Measurements from ENCODE around the gene KLRC1. TPM values are rescaled to one million over a fixed set of nuclear protein-coding genes. Genes with fewer than 3 reads are reported as not detected.

Gene KLRC1
- total and polyA plus RNA-seq, 2 donors (not counting 1 experiment from before 2014, with no cell fraction given): not detected

DNA sequence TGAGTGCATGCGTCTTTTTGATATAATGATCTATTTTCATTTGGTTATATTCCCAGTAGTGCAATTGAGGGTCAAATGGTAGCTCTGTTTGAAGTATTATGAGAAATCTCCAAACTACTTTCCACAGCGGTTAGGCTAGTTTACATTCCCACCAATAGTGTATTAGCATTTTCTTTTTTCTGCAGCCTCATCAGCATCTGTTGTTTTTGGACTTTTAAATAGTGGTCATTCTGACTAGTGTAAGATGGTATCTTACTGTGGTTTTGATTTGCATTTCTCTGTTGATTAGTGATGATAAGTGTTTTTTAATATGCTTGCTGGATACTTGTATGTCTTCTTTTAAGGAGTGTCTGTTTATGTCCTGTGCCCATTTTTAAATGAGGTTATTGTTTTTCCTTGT, 3.7 kb upstream of the KLRC1 start:
- no peak for TF ChIP-seq EZH2 (IDR thresholded peaks at IDR 0.05; ENCODE audit: low read length, missing control alignments)
- TF ChIP-seq CTCF (conservative IDR thresholded peaks at IDR 0.05 in 1 of 2, IDR thresholded peaks at IDR 0.05 in 1 of 2; ENCODE audit: low read depth in 1 of 2, low read length in 2 of 2): no peak
- no peaks in the 10 kb centered on the region for H3K79me2 ChIP-seq (ENCODE audit: control insufficient read depth, insufficient read depth, low read length)

GRCh38 chr12:10455766-10456165, 2.6 kb upstream of the KLRC1 start:
- no peak for TF ChIP-seq EZH2 (IDR thresholded peaks at IDR 0.05; ENCODE audit: low read length, missing control alignments)
- no peak for TF ChIP-seq CTCF (conservative IDR thresholded peaks at IDR 0.05 in 1 of 2, IDR thresholded peaks at IDR 0.05 in 1 of 2; ENCODE audit: low read depth in 1 of 2, low read length in 2 of 2)
- no peak overlapping the region for H3K27ac ChIP-seq (ENCODE audit: insufficient read depth, low read length)
- no peaks in the 10 kb centered on the region for H3K36me3 ChIP-seq (ENCODE audit: control insufficient read depth, insufficient read depth, low read length)
- no peaks in the 10 kb centered on the region for H3K9me3 ChIP-seq (ENCODE audit: control insufficient read depth, insufficient read depth, low read depth, low read length)
- no peaks in the 10 kb centered on the region for H4K20me1 ChIP-seq (ENCODE audit: control insufficient read depth, extremely low read depth, insufficient read depth, low read length)
- H3K4me1 ChIP-seq (ENCODE audit: control insufficient read depth, extremely low read depth, insufficient read depth, low read length): no peaks in the 10 kb centered on the region
- H3K27me3 ChIP-seq (ENCODE audit: control insufficient read depth, insufficient read depth, low read length): no peaks in the 10 kb centered on the region
- no peak overlapping the region for H3K4me2 ChIP-seq (ENCODE audit: extremely low read depth, insufficient read depth, low read length)
- no peak overlapping the region for H3K9ac ChIP-seq (ENCODE audit: insufficient read depth, low read length)
- no peak overlapping the region for H2AFZ ChIP-seq (ENCODE audit: low read length)
- DNase-seq (ENCODE audit: low read depth in 2 of 2): no peak
- H3K79me2 ChIP-seq (ENCODE audit: control insufficient read depth, insufficient read depth, low read length): no peaks in the 10 kb centered on the region
- no peak overlapping the region for H3K4me3 ChIP-seq (replicated peaks in 1 of 4; ENCODE audit: control extremely low read depth in 1 of 4, insufficient read depth in 1 of 4, low read depth in 3 of 4, low read length in 4 of 4)

More for the DNA sequence above, 3.7 kb upstream of the KLRC1 start:
- no peaks in the 10 kb centered on the region for H3K9me3 ChIP-seq (ENCODE audit: control insufficient read depth, insufficient read depth, low read depth, low read length)
- H3K4me3 ChIP-seq (replicated peaks in 1 of 4; ENCODE audit: control extremely low read depth in 1 of 4, insufficient read depth in 1 of 4, low read depth in 3 of 4, low read length in 4 of 4): no peak overlapping the region
- no peaks in the 10 kb centered on the region for H4K20me1 ChIP-seq (ENCODE audit: control insufficient read depth, extremely low read depth, insufficient read depth, low read length)
- no peaks in the 10 kb centered on the region for H3K27me3 ChIP-seq (ENCODE audit: control insufficient read depth, insufficient read depth, low read length)
- H3K9ac ChIP-seq (ENCODE audit: insufficient read depth, low read length): no peak overlapping the region
- peak in 1 of 2 donors; percentile 3 for DNase-seq (ENCODE audit: low read depth in 2 of 2)
- no peaks in the 10 kb centered on the region for H3K4me1 ChIP-seq (ENCODE audit: control insufficient read depth, extremely low read depth, insufficient read depth, low read length)
- no peaks in the 10 kb centered on the region for H3K36me3 ChIP-seq (ENCODE audit: control insufficient read depth, insufficient read depth, low read length)
- no peak overlapping the region for H2AFZ ChIP-seq (ENCODE audit: low read length)
- H3K27ac ChIP-seq (ENCODE audit: insufficient read depth, low read length): no peak overlapping the region
- no peak overlapping the region for H3K4me2 ChIP-seq (ENCODE audit: extremely low read depth, insufficient read depth, low read length)

DNA sequence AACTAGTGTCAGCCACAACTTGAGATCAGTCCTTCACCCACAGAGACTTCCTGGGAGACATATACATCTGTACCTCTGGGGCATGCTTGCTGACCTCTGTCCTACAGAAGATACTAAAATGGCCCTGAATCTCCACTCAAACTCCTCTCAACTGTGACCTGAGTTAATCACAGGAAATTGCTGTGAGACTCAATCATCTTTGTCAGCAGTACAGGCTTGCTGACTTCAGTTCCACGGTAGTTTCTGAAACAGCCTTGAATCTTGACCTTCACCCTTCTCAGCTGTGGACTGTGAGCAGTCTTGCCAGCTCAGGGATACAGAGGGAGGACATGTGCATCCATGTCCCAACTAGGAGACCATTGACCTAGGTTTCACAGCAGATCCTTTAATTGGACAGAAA, 1.4 kb upstream of the KLRC1 start:
- TF ChIP-seq EZH2 (IDR thresholded peaks at IDR 0.05; ENCODE audit: low read length, missing control alignments) (no peak), CTCF (conservative IDR thresholded peaks at IDR 0.05 in 1 of 2, IDR thresholded peaks at IDR 0.05 in 1 of 2; ENCODE audit: low read depth in 1 of 2, low read length in 2 of 2) (no peak)
- H3K9ac ChIP-seq (ENCODE audit: insufficient read depth, low read length): no peak overlapping the region
- no peak overlapping the region for H3K27ac ChIP-seq (ENCODE audit: insufficient read depth, low read length)
- H3K4me3 ChIP-seq (replicated peaks in 1 of 4; ENCODE audit: control extremely low read depth in 1 of 4, insufficient read depth in 1 of 4, low read depth in 3 of 4, low read length in 4 of 4): no peak overlapping the region
- H3K79me2 ChIP-seq (ENCODE audit: control insufficient read depth, insufficient read depth, low read length): no peaks in the 10 kb centered on the region
- H3K36me3 ChIP-seq (ENCODE audit: control insufficient read depth, insufficient read depth, low read length): no peaks in the 10 kb centered on the region
- no peaks in the 10 kb centered on the region for H4K20me1 ChIP-seq (ENCODE audit: control insufficient read depth, extremely low read depth, insufficient read depth, low read length)
- H2AFZ ChIP-seq (ENCODE audit: low read length): no peak overlapping the region
- no peak for DNase-seq (ENCODE audit: low read depth in 2 of 2)
- H3K27me3 ChIP-seq (ENCODE audit: control insufficient read depth, insufficient read depth, low read length): no peaks in the 10 kb centered on the region
- no peaks in the 10 kb centered on the region for H3K9me3 ChIP-seq (ENCODE audit: control insufficient read depth, insufficient read depth, low read depth, low read length)
- H3K4me1 ChIP-seq (ENCODE audit: control insufficient read depth, extremely low read depth, insufficient read depth, low read length): no peaks in the 10 kb centered on the region
- H3K4me2 ChIP-seq (ENCODE audit: extremely low read depth, insufficient read depth, low read length): no peak overlapping the region
